Measurements from ENCODE around the gene LRRC8D.

DNA sequence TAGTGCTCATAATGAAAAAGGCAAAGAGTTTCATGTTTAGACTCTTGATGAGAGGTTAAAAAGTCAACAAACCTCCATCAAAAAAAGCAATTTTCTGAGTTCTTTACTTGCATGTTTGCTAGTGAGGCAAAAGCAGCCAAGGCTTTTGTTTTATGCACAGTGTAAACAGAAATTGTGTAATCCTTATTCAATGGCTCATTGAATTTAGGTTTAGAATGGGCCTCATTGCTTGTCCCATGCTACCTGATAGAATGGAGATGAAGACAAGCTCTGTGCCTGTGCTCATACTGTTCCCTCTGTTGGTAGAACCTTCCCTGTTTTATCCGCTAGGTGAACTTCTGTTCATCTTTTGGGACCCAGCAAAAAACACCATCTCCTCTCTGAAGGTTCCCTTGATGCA is 10.0 kb upstream of the LRRC8D start:
- TF ChIP-seq L3MBTL2 (conservative IDR thresholded peaks at IDR 0.05) (no peak), FOXA1 (IDR thresholded peaks at IDR 0.05) (no peak), HDGF (IDR thresholded peaks at IDR 0.05; ENCODE audit: borderline replicate concordance) (no peak), ELF4 (IDR thresholded peaks at IDR 0.05) (no peak), SP1 (IDR thresholded peaks at IDR 0.05) (no peak), ZNF384 (IDR thresholded peaks at IDR 0.05) (no peak), FOXK2 (IDR thresholded peaks at IDR 0.05) (no peak), BHLHE40 (IDR thresholded peaks at IDR 0.05; ENCODE audit: borderline replicate concordance) (no peak), ARNT (IDR thresholded peaks at IDR 0.05) (no peak), SUZ12 (IDR thresholded peaks at IDR 0.05) (no peak), TARDBP (IDR thresholded peaks at IDR 0.05) (no peak), FOXM1 (IDR thresholded peaks at IDR 0.05; ENCODE audit: borderline replicate concordance) (no peak), LEF1 (IDR thresholded peaks at IDR 0.05; ENCODE audit: borderline replicate concordance) (no peak)
- TF ChIP-seq, protein P1, sequence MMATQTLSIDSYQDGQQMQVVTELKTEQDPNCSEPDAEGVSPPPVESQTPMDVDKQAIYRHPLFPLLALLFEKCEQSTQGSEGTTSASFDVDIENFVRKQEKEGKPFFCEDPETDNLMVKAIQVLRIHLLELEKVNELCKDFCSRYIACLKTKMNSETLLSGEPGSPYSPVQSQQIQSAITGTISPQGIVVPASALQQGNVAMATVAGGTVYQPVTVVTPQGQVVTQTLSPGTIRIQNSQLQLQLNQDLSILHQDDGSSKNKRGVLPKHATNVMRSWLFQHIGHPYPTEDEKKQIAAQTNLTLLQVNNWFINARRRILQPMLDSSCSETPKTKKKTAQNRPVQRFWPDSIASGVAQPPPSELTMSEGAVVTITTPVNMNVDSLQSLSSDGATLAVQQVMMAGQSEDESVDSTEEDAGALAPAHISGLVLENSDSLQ (IDR thresholded peaks at IDR 0.05): no peak

All from HEK293T (cell line).